ENCODE measurements around the gene MORC2.

Gene MORC2

GRCh38 chr22:30968015-30968923, at the start of gene MORC2:
Gene MORC2, minus strand, starts transcription at chr22:30968774. Its CDS starts 885 bp downstream, at chr22:30967889.
- FAIRE-seq = no peak

GRCh38 chr22:31005535-31005934, 37.0 kb upstream of the MORC2 start:
- no peak for FAIRE-seq

- no peak for FAIRE-seq
Observed at GRCh38 chr22:31001124-31001770, 32.7 kb upstream of the MORC2 start.

- FAIRE-seq = no peak
Observed at GRCh38 chr22:30998329-30998728, 29.8 kb upstream of the MORC2 start.

- no peak for FAIRE-seq
Observed at GRCh38 chr22:30996462-30996861, 27.9 kb upstream of the MORC2 start.

- no peak for FAIRE-seq
Observed at GRCh38 chr22:30994960-30995359, 26.4 kb upstream of the MORC2 start.

- FAIRE-seq = no peak
Observed at GRCh38 chr22:30992565-30992964, 24.0 kb upstream of the MORC2 start.

GRCh38 chr22:30990690-30991089, 22.1 kb upstream of the MORC2 start:
- no peak for FAIRE-seq

- FAIRE-seq = no peak
Observed at GRCh38 chr22:30989474-30989873, 20.9 kb upstream of the MORC2 start.

- no peak for FAIRE-seq
Observed at GRCh38 chr22:30985561-30986208, 17.1 kb upstream of the MORC2 start.

- peak; percentile 56 for FAIRE-seq
Observed at GRCh38 chr22:30984317-30984716, 15.7 kb upstream of the MORC2 start.

GRCh38 chr22:30982512-30982911, 13.9 kb upstream of the MORC2 start:
- FAIRE-seq = no peak

- no peak for FAIRE-seq
Observed at GRCh38 chr22:30979932-30980331, 11.4 kb upstream of the MORC2 start.

GRCh38 chr22:30978304-30978962, 9.9 kb upstream of the MORC2 start:
- no peak for FAIRE-seq

- FAIRE-seq = no peak
Observed at GRCh38 chr22:30970356-30970746, 1.8 kb upstream of the MORC2 start.

- FAIRE-seq = no peak
Observed at GRCh38 chr22:30969532-30970355, 1.2 kb upstream of the MORC2 start.

GRCh38 chr22:30968924-30969531, 454 bp upstream of the MORC2 start, which contains the start of gene TUG1:
Gene TUG1, plus strand, starts transcription at chr22:30969265.
- FAIRE-seq = peak; percentile 55

- FAIRE-seq = no peak
Observed at GRCh38 chr22:30964858-30965257, 3.7 kb downstream of the MORC2 start.

- FAIRE-seq = no peak
Observed at GRCh38 chr22:30955153-30955552, 13.4 kb downstream of the MORC2 start.

GRCh38 chr22:30953206-30953605, 15.4 kb downstream of the MORC2 start:
- no peak for FAIRE-seq

GRCh38 chr22:30949934-30950660, 18.5 kb downstream of the MORC2 start:
- FAIRE-seq = no peak
